SH-SY5Y (cell line): ENCODE results near the gene EHMT1.

Source experiments
- GATA2 ChIP-seq: IDR thresholded peaks from 2 replicates; pipeline ENCODE4 v1.6.1; 2011; ENCODE audit warnings: mild to moderate bottlenecking, low read depth, low read length
- GATA3 ChIP-seq: IDR thresholded peaks from 2 replicates; pipeline ENCODE4 v1.6.1; 2011; ENCODE audit warnings: low read depth, mild to moderate bottlenecking, low read length, moderate library complexity

GRCh38 chr9:137656416-137656815, 37.6 kb downstream of the EHMT1 start:
- TF ChIP-seq GATA2 (no peak), GATA3 (no peak)
